ENCODE results near the gene SPCS2.
"Not testable (repeated sequence)": the region's sequence is repeated elsewhere in the genome, so short reads cannot be mapped to it uniquely, and the experiment has no call there.

SPCS2 gene

DNA sequence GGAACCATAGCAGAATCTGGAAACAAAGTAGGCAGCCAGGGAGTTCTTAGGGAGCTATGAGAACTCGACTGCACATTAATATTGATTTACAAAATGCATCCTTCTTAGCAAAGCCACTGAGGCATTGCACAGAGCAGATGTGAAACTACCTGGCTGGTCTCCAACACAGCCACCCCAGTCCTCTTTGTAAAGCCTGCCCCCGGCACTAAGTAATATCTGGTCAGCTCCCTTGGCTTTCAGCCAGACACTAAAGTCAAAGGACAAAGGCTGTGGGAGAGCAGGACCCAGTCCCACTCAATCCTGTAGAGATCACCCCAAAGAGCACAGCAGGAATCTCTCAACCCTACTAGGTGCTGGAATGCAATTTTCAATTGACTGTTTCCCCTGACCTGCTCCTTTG, 13.0 kb upstream of the SPCS2 start:
- no peaks in the 10 kb centered on the region for H3K9me3 Mint-ChIP-seq (ENCODE audit: low read depth)
- no peaks in the 10 kb centered on the region for H3K4me1 Mint-ChIP-seq (ENCODE audit: low read depth)
- no peaks in the 10 kb centered on the region for H3K27me3 Mint-ChIP-seq
- no peak overlapping the region for H3K27ac Mint-ChIP-seq
- peaks cover 22% of the 10 kb centered on the region for H3K36me3 Mint-ChIP-seq
- no peak overlapping the region for H3K4me3 Mint-ChIP-seq

DNA sequence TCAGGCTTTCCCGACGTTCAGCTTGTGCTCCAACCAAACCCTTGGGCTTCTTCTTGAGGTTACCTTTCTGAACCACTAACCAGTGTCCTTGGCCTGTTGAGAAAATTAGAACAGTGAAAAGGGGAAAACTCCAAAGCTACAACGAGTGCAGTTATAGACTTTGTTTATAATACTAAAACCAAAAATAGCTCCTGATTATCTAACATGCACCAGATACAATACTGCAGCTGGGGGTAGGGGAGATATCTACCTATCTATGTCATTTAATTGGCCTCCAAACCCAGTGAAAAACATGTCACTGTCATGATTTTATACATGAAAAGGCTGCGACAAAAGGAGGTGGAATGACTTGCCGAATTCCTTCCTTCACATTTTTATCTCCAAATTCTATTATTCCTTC, 12.1 kb upstream of the SPCS2 start:
- Mint-ChIP-seq H3K4me3 (no peak overlapping the region), H3K9me3 (ENCODE audit: low read depth) (no peaks in the 10 kb centered on the region), H3K27me3 (no peaks in the 10 kb centered on the region), H3K36me3 (peaks cover 22% of the 10 kb centered on the region), H3K4me1 (ENCODE audit: low read depth) (no peaks in the 10 kb centered on the region), H3K27ac (no peak overlapping the region)

DNA sequence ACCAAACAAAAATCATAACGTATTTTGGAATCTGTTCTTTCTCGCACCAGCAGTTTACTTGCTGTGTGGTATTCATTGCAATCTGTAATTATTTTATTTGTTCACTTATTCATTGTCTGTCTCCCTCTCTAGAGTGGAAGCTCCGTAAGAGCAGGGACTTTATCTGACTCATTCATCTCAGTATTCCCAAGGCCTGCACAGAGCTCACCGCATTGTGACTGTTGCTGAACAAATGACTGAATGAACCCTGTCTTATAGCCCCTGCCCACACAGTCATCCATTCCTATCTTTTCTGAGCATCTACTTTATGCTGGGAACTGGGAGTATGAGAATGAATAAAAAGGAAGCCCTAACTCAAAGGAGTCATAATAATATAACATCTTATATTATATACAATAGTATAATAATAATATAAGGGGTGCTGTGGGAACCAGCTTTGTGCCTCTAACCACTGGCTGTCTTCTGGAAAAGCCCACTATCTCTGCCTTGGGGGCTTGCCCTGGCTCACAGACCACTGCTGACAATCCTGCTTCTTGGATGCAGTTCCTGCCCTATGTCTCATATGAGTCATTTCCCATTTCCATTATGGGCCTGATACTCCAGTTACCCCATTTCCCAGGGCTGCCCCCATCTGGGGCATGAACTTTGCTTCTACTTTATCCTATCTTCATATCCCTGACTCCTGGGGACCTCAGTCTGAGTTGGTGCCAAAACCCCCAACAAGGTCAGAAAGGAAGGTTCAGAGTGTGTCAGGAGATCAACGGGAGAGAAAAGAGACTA, 11.2 kb upstream of the SPCS2 start:
- H3K4me3 Mint-ChIP-seq, result no peak overlapping the region
- no peaks in the 10 kb centered on the region for H3K27me3 Mint-ChIP-seq
- no peak overlapping the region for H3K27ac Mint-ChIP-seq
- peaks cover 19% of the 10 kb centered on the region for H3K36me3 Mint-ChIP-seq
- no peaks in the 10 kb centered on the region for H3K9me3 Mint-ChIP-seq (ENCODE audit: low read depth)
- H3K4me1 Mint-ChIP-seq (ENCODE audit: low read depth), result peaks cover 2% of the 10 kb centered on the region

- no peak overlapping the region for H3K4me3 Mint-ChIP-seq
- H3K9me3 Mint-ChIP-seq (ENCODE audit: low read depth), result no peaks in the 10 kb centered on the region
- H3K36me3 Mint-ChIP-seq, result peaks cover 16% of the 10 kb centered on the region
- H3K27me3 Mint-ChIP-seq, result no peaks in the 10 kb centered on the region
- H3K4me1 Mint-ChIP-seq (ENCODE audit: low read depth), result peaks cover 10% of the 10 kb centered on the region
- H3K27ac Mint-ChIP-seq, result no peak overlapping the region
These were observed 7.6 kb upstream of the SPCS2 start for GRCh38 chr11:74941492-74941891.

- no peak overlapping the region for H3K27ac Mint-ChIP-seq
- H3K36me3 Mint-ChIP-seq, result peaks cover 14% of the 10 kb centered on the region
- no peaks in the 10 kb centered on the region for H3K27me3 Mint-ChIP-seq
- no peaks in the 10 kb centered on the region for H3K9me3 Mint-ChIP-seq (ENCODE audit: low read depth)
- H3K4me3 Mint-ChIP-seq, result no peak overlapping the region
- H3K4me1 Mint-ChIP-seq (ENCODE audit: low read depth), result peaks cover 12% of the 10 kb centered on the region
These were observed 6.8 kb upstream of the SPCS2 start for GRCh38 chr11:74942073-74942759.

- Mint-ChIP-seq H3K4me3 (peak overlapping the region; percentile 99), H3K9me3 (ENCODE audit: low read depth) (no peaks in the 10 kb centered on the region), H3K27me3 (no peaks in the 10 kb centered on the region), H3K4me1 (ENCODE audit: low read depth) (peaks cover 48% of the 10 kb centered on the region), H3K27ac (peak overlapping the region; percentile 93), H3K36me3 (peaks cover 13% of the 10 kb centered on the region)
These were observed 544 bp upstream of the SPCS2 start for GRCh38 chr11:74948546-74948897.

DNA sequence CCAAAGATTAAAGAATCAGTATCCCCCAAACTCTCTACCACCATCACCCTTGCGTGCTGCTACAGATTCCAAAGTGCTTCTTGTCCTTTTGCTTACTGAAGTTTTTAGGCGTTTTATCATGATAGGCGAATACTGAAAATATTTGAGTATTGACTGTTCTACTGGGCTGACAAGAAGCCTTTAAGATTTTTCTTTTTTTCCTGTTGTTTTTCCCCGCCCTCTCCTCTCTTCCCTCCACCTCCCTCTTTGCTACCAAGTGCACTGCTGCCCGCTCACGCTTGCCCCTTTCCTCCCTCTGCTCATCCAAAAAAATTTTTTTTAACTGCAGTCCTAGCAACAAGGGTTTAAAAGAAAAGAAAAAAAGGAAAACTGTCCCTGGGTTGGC, 679 bp downstream of the SPCS2 start:
- Mint-ChIP-seq H3K36me3 (peaks cover 10% of the 10 kb centered on the region), H3K9me3 (ENCODE audit: low read depth) (no peaks in the 10 kb centered on the region), H3K4me1 (ENCODE audit: low read depth) (peaks cover 57% of the 10 kb centered on the region), H3K27ac (peak overlapping the region; percentile 93), H3K27me3 (no peaks in the 10 kb centered on the region), H3K4me3 (peak overlapping the region; percentile 99)

GRCh38 chr11:74950374-74950969, 1.4 kb downstream of the SPCS2 start:
- peak overlapping the region; percentile 93 for H3K27ac Mint-ChIP-seq
- peaks cover 62% of the 10 kb centered on the region for H3K4me1 Mint-ChIP-seq (ENCODE audit: low read depth)
- peak overlapping the region; percentile 99 for H3K4me3 Mint-ChIP-seq
- H3K36me3 Mint-ChIP-seq, result peaks cover 8% of the 10 kb centered on the region
- no peaks in the 10 kb centered on the region for H3K27me3 Mint-ChIP-seq
- no peaks in the 10 kb centered on the region for H3K9me3 Mint-ChIP-seq (ENCODE audit: low read depth)

DNA sequence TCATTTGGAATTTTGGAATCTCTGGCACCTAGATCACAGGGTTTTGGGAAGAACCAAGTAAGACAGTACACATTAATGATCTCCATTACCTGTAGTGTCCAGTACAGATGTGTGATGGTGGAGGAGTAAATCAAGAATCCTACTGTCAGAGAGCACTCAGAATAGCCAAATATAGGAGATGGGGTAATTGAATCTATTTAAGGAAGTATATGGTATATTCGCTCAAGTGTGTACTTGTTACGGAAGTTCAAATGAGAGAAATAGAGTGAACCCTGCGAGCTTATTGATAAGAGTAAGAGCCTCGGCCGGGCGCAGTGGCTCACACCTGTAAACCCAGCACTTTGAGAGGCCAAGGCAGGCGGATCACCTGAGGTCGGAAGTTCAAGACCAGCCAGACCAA, 2.2 kb downstream of the SPCS2 start:
- H3K4me1 Mint-ChIP-seq (ENCODE audit: low read depth), result peaks cover 65% of the 10 kb centered on the region
- H3K4me3 Mint-ChIP-seq, result peak overlapping the region; percentile 99
- peak overlapping the region; percentile 43 for H3K27ac Mint-ChIP-seq
- peaks cover 8% of the 10 kb centered on the region for H3K36me3 Mint-ChIP-seq
- no peaks in the 10 kb centered on the region for H3K9me3 Mint-ChIP-seq (ENCODE audit: low read depth)
- no peaks in the 10 kb centered on the region for H3K27me3 Mint-ChIP-seq

DNA sequence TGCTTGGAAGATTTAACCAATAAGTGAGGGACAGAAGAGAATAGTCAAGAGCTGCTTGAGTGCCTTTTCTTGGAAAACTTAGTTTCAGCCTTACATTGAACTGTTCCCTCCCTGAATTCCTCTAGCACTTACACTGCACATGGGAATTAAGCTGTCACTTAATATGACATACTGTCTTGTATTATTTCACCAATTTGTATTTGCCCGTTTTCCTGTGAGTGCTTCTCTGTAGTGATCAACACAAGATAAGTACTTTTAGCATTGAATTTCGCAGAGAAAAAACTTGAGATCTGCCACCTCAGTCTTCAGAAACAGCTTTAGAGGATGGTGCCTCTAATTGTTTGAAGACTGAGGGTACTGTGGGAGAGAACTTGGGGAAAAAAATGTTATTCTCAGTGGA, 3.7 kb downstream of the SPCS2 start:
- Mint-ChIP-seq H3K9me3 (ENCODE audit: low read depth) (no peaks in the 10 kb centered on the region), H3K4me3 (no peak overlapping the region), H3K36me3 (peaks cover 9% of the 10 kb centered on the region), H3K27me3 (no peaks in the 10 kb centered on the region), H3K4me1 (ENCODE audit: low read depth) (peaks cover 73% of the 10 kb centered on the region), H3K27ac (no peak overlapping the region)

GRCh38 chr11:74953451-74953850, 4.4 kb downstream of the SPCS2 start:
- peaks cover 74% of the 10 kb centered on the region for H3K4me1 Mint-ChIP-seq (ENCODE audit: low read depth)
- no peak overlapping the region for H3K27ac Mint-ChIP-seq
- H3K36me3 Mint-ChIP-seq, result peaks cover 9% of the 10 kb centered on the region
- no peaks in the 10 kb centered on the region for H3K27me3 Mint-ChIP-seq
- no peak overlapping the region for H3K4me3 Mint-ChIP-seq
- no peaks in the 10 kb centered on the region for H3K9me3 Mint-ChIP-seq (ENCODE audit: low read depth)

- no peak overlapping the region for H3K4me3 Mint-ChIP-seq
- peaks cover 76% of the 10 kb centered on the region for H3K4me1 Mint-ChIP-seq (ENCODE audit: low read depth)
- no peak overlapping the region for H3K27ac Mint-ChIP-seq
- H3K36me3 Mint-ChIP-seq, result peaks cover 9% of the 10 kb centered on the region
- H3K9me3 Mint-ChIP-seq (ENCODE audit: low read depth), result no peaks in the 10 kb centered on the region
- H3K27me3 Mint-ChIP-seq, result no peaks in the 10 kb centered on the region
These were observed 5.1 kb downstream of the SPCS2 start for GRCh38 chr11:74954199-74954598.

DNA sequence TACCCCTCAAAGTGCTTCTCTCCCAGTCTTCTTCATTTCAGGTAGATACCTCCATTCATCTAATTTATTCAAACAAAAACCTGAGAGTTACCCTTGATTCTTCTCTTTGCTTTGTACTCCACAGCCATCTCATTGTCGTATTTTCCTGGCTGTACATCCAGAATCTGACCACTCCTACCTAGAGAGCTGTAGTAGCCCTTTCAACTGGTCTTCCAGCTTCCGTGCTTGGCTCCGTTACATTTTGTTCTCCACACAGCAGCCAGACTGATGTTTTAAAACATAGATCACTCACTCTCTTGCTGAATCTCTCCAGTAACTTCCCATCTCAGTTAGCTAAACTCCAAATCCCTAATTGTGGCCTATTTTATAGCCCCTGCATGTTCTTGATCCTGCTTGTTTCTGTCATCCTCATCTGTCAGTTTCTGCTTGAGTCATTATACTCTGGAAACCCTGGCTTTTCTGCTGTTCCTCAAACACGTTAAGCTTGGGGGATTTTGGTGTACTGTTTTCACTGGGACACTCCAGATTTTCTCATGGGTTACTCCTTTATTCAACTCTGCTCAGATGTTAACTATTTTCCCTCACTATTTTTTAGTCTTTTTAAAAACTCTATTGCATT, 7.4 kb downstream of the SPCS2 start:
- Mint-ChIP-seq H3K27me3 (no peaks in the 10 kb centered on the region), H3K4me1 (ENCODE audit: low read depth) (peaks cover 74% of the 10 kb centered on the region), H3K36me3 (peaks cover 4% of the 10 kb centered on the region), H3K4me3 (no peak overlapping the region), H3K9me3 (ENCODE audit: low read depth) (no peaks in the 10 kb centered on the region), H3K27ac (no peak overlapping the region)

GRCh38 chr11:74957937-74958629, 9.0 kb downstream of the SPCS2 start:
- no peak overlapping the region for H3K27ac Mint-ChIP-seq
- no peak overlapping the region for H3K4me3 Mint-ChIP-seq
- H3K9me3 Mint-ChIP-seq (ENCODE audit: low read depth), result no peaks in the 10 kb centered on the region
- H3K27me3 Mint-ChIP-seq, result no peaks in the 10 kb centered on the region
- H3K36me3 Mint-ChIP-seq, result peaks cover 4% of the 10 kb centered on the region
- peaks cover 78% of the 10 kb centered on the region for H3K4me1 Mint-ChIP-seq (ENCODE audit: low read depth)

- peaks cover 68% of the 10 kb centered on the region for H3K4me1 Mint-ChIP-seq (ENCODE audit: low read depth)
- not testable (repeated sequence) for H3K27ac Mint-ChIP-seq; H3K9me3 Mint-ChIP-seq (ENCODE audit: low read depth); H3K27me3 Mint-ChIP-seq; H3K36me3 Mint-ChIP-seq; H3K4me3 Mint-ChIP-seq
These were observed 11.1 kb downstream of the SPCS2 start for GRCh38 chr11:74960128-74960527.
